HCT116 (cell line): ENCODE measurements around the gene RASL10B. TPM values are rescaled to one million over a fixed set of nuclear protein-coding genes. Genes with fewer than 3 reads are reported as not detected.
A peak's percentile ranks its signal among the peaks of the same experiment; 100 is the strongest.

Source experiments
- ATAC-seq: fragments of 200-7000 bp; cut with Tn5 transposase; 2 replicates; pipeline ENCODE4 v1.9.1; 2020; ENCODE audit warnings: mild to moderate bottlenecking, moderate library complexity
- BruUV-seq: library from RNA; stranded (reverse); fragments of 400-500 nt; replicated peaks from 2 replicates; lab custom pipeline; 2021; lab: Mats Ljungman, UMichigan
- CTCF ChIA-PET: fragments of 300-600 bp; sonication (Branson Sonifier 250); formaldehyde crosslinking; loops from one replicate; lab custom pipeline; 2021; ENCODE audit warnings: antibody characterized with exemption; lab: Charles Lee
- POLR2A ChIA-PET: fragments of 300-600, 350-600 bp; sonication (Branson Sonifier 250); formaldehyde crosslinking; loops from one replicate; lab custom pipeline; 2021; ENCODE audit warnings: antibody characterized with exemption; lab: Charles Lee
- RAD21 ChIA-PET, 2 experiments: fragments of 300-600 bp; sonication (Branson Sonifier 250); formaldehyde crosslinking; loops; one replicate each; lab custom pipeline; 2023; ENCODE audit warnings: low total read pairs in 2 of 2; ENCODE audit not compliant: uncharacterized antibody in 2 of 2, unreplicated experiment in 2 of 2, low non-redundant PET in 1 of 2; lab: Charles Lee
- DNase-seq: peaks from one replicate; pipeline ENCODE4 v3.0.0-alpha.2; 2010; ENCODE audit warnings: low read depth, low spot score
- H2AFZ ChIP-seq: fragments of 200-600 bp; shearing (Covaris generic), sonication (generic); 2 replicates; pipeline ENCODE4 v1.6.1; 2017; ENCODE audit warnings: low read depth, mixed run types, mixed read lengths, antibody characterized with exemption, low read length; ENCODE audit not compliant: poor library complexity, severe bottlenecking
- H3K27ac ChIP-seq: 2 replicates; pipeline ENCODE4 v1.5.1; 2012; ENCODE audit warnings: low read depth, low read length
- H3K27me3 ChIP-seq: fragments of 200-600 bp; sonication (generic); 2 replicates; pipeline ENCODE4 v1.6.1; 2016; ENCODE audit warnings: mixed run types, low read length, mixed read lengths; ENCODE audit not compliant: insufficient read depth
- H3K36me3 ChIP-seq, 2 experiments: fragments of 200-500 bp in 1 of 2; fragments of 200-600 bp in 1 of 2; sonication (Bioruptor generic) in 1 of 2; sonication (generic) in 1 of 2; 2 replicates each; pipeline versions ENCODE4 v1.5.1 to v1.6.1; 2014 to 2016; ENCODE audit warnings: low read length in 2 of 2, inconsistent platforms in 1 of 2, mixed read lengths in 1 of 2, mixed run types in 1 of 2; ENCODE audit not compliant: insufficient read depth in 2 of 2, control insufficient read depth in 1 of 2
- H3K4me1 ChIP-seq, 2 experiments: fragments of 200-600 bp in 1 of 2; sonication (generic) in 1 of 2; 2 replicates each; pipeline versions ENCODE4 v1.5.1 to v1.6.1; 2012 to 2017; ENCODE audit warnings: low read length in 2 of 2, inconsistent platforms in 1 of 2, mild to moderate bottlenecking in 1 of 2, mixed read lengths in 1 of 2, mixed run types in 1 of 2, moderate library complexity in 1 of 2; ENCODE audit not compliant: insufficient read depth in 2 of 2, control insufficient read depth in 1 of 2
- H3K4me2 ChIP-seq: fragments of 200-600 bp; sonication (generic); 2 replicates; pipeline ENCODE4 v1.6.1; 2017; ENCODE audit warnings: mixed run types, low read length, mixed read lengths
- H3K4me3 ChIP-seq, 2 experiments: fragments of 200-600 bp in 1 of 2; sonication (generic) in 1 of 2; replicated peaks in 1 of 2; 2 replicates each; pipeline ENCODE4 v1.5.1; 2011 to 2016; ENCODE audit warnings: low read length in 2 of 2, control low read depth in 1 of 2, low read depth in 1 of 2, mild to moderate bottlenecking in 1 of 2, mixed read lengths in 1 of 2, mixed run types in 1 of 2
- H3K79me2 ChIP-seq: fragments of 200-600 bp; sonication (generic); 2 replicates; pipeline ENCODE4 v1.6.1; 2017; ENCODE audit warnings: mild to moderate bottlenecking, mixed run types, low read length, moderate library complexity, mixed read lengths; ENCODE audit not compliant: insufficient read depth
- H3K9ac ChIP-seq: fragments of 200-600 bp; sonication (generic); 2 replicates; pipeline ENCODE4 v1.6.1; 2016; ENCODE audit warnings: low read length, mixed read lengths
- H3K9me2 ChIP-seq: fragments of 200-600 bp; sonication (generic), shearing (Covaris generic); 2 replicates; pipeline ENCODE4 v1.6.1; 2017; ENCODE audit warnings: mixed run types, mild to moderate bottlenecking, moderate library complexity; ENCODE audit not compliant: insufficient read depth
- H3K9me3 ChIP-seq, 2 experiments: fragments of 200-500 bp in 1 of 2; fragments of 200-600 bp in 1 of 2; sonication (Bioruptor generic) in 1 of 2; sonication (generic) in 1 of 2; 2 replicates each; pipeline ENCODE4 v1.6.1; 2014 to 2017; ENCODE audit warnings: low read length in 2 of 2, mixed read lengths in 2 of 2, inconsistent platforms in 1 of 2, low read depth in 1 of 2, mild to moderate bottlenecking in 1 of 2, mixed run types in 1 of 2, moderate library complexity in 1 of 2; ENCODE audit not compliant: control insufficient read depth in 1 of 2, insufficient read depth in 1 of 2
- H4K20me1 ChIP-seq: fragments of 200-600 bp; sonication (generic), shearing (Covaris generic); 2 replicates; pipeline ENCODE4 v1.6.1; 2017; ENCODE audit warnings: mixed run types, mild to moderate bottlenecking, moderate library complexity; ENCODE audit not compliant: insufficient read depth
- CEBPB ChIP-seq: IDR thresholded peaks from 2 replicates; pipeline ENCODE4 v1.6.1; 2012; ENCODE audit warnings: low read depth
- EGR1 ChIP-seq: IDR thresholded peaks from 2 replicates; pipeline ENCODE4 v1.6.1; 2012; ENCODE audit warnings: low read depth
- ELF1 ChIP-seq: IDR thresholded peaks from 2 replicates; pipeline ENCODE4 v1.6.1; 2012; ENCODE audit warnings: low read depth, borderline replicate concordance
- EZH2 ChIP-seq: fragments of 200-600 bp; sonication (generic); IDR thresholded peaks from 2 replicates; pipeline ENCODE4 v1.6.1; 2017; ENCODE audit warnings: antibody characterized with exemption, mixed run types
- EZH2phosphoT487 ChIP-seq: fragments of 200-600 bp; IDR thresholded peaks from 2 replicates; pipeline ENCODE4 v1.6.1; 2018; ENCODE audit warnings: antibody characterized with exemption, borderline replicate concordance
- FOSL1 ChIP-seq: IDR thresholded peaks from 2 replicates; pipeline ENCODE4 v1.6.1; 2012; ENCODE audit warnings: low read depth
- JUND ChIP-seq: IDR thresholded peaks from 2 replicates; pipeline ENCODE4 v1.6.1; 2012
- POLR2AphosphoS5 ChIP-seq: IDR thresholded peaks from 2 replicates; pipeline ENCODE4 v1.6.1; 2011; ENCODE audit warnings: mild to moderate bottlenecking, low read depth, low read length, moderate library complexity
- RAD21 ChIP-seq: IDR thresholded peaks from 2 replicates; pipeline ENCODE4 v1.6.1; 2012; ENCODE audit warnings: low read depth, mild to moderate bottlenecking
- SIN3A ChIP-seq: IDR thresholded peaks from 2 replicates; pipeline ENCODE4 v1.6.1; 2012; ENCODE audit warnings: low read depth
- SP1 ChIP-seq: IDR thresholded peaks from 2 replicates; pipeline ENCODE4 v1.6.1; 2012; ENCODE audit warnings: low read depth
- SRF ChIP-seq: IDR thresholded peaks from 2 replicates; pipeline ENCODE4 v1.6.1; 2012; ENCODE audit warnings: low read depth
- ZFX ChIP-seq: fragments of 450-650 bp; IDR thresholded peaks from 2 replicates; pipeline ENCODE4 v1.6.1; 2017
- intact Hi-C: fragments of 100-400 bp; cut with micrococcal nuclease; formaldehyde crosslinking; loops from 2 replicates; pipeline ENCODE4 v1.10.0; 2022
- total RNA-seq: library from RNA; stranded (reverse); gene quantifications from one replicate; pipeline ENCODE4 v1.2.1, GENCODE V29; 2021; ENCODE audit not compliant: unreplicated experiment
- TF ChIP-seq, protein P1 (sequence below): IDR thresholded peaks from 2 replicates; pipeline ENCODE4 v1.6.1; 2012; ENCODE audit warnings: low read depth
- TF ChIP-seq, protein P2 (sequence below), 3 experiments: fragments of 200-600 bp in 1 of 3; sonication (generic) in 1 of 3; IDR thresholded peaks in 2 of 3; conservative IDR thresholded peaks in 1 of 3; 2 replicates each; pipeline ENCODE4 v1.5.1; 2012 to 2017; ENCODE audit warnings: low read depth in 2 of 3, low read length in 2 of 3, antibody characterized with exemption in 1 of 3, borderline replicate concordance in 1 of 3, control low read depth in 1 of 3, mild to moderate bottlenecking in 1 of 3, mixed read lengths in 1 of 3, mixed run types in 1 of 3, moderate library complexity in 1 of 3; ENCODE audit not compliant: insufficient read depth in 1 of 3
- TF ChIP-seq, protein P3 (sequence below): IDR thresholded peaks from 2 replicates; pipeline ENCODE4 v1.6.1; 2011; ENCODE audit warnings: mild to moderate bottlenecking, low read length, moderate library complexity; ENCODE audit not compliant: insufficient replicate concordance; ENCODE audit errors: extremely low read depth
- TF ChIP-seq, protein P4 (sequence below): IDR thresholded peaks from 2 replicates; pipeline ENCODE4 v1.6.1; 2012
- TF ChIP-seq, protein P5 (sequence below): IDR thresholded peaks from 2 replicates; pipeline ENCODE4 v1.6.1; 2012

The RASL10B gene
- total RNA-seq, 1 experiment from 2014 or later, result 0.15 TPM

DNA sequence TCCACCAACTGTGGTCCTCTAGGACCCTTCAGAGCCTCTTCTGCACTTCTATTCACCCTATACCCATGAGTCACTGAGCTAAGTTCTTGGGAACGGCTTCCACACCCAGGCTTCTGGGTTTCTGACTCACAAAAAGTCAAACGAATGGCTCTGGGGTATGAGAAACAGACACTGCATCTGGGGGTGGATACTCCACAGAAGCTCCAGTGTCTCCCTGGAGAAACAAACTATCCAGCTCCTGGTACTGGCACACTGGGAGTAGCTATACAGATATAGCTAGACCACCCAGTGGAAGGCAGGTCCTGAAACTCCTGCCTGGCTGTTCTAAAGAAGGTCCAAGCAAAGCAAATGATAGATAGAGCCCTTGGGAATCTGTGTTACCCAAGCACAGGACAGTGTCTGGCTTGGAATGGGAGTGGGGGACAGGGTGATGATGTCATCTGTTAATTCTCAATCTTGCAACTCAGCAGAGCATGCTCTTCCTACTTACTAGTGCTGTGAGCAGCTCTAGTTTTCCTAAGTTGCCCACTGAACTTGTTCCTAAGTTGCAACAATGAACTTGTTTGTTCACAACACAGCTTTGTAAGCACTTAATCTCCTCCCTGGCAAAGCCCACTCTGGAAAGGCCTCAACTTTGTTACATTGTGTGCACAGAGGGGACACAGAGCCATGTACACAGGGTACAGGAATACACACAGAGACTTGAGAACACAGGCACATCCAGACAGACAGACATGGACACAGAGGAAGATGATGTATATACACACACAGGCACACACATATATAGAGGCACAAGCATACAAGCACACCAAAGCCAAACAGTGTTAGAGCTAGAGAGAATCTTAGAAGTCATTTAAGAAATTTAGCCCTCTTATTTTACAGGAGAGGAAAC, 57.3 kb downstream of the RASL10B start:
- no peaks in the 10 kb centered on the region for H3K9me2 ChIP-seq
- H3K9me3 ChIP-seq, result no peaks in the 10 kb centered on the region
- RAD21 ChIA-PET, result interaction anchor here in 1 of 2 experiments (0.6 to 0.7 kb wide), 2 partner anchors 18 to 22 kb away, joined by 3 to 5 read pairs; no protein-coding TSS in a partner anchor
- peak overlapping the region; percentile 65 for H2AFZ ChIP-seq
- ATAC-seq (peak; percentile 76), DNase-seq (no peak)
- no peaks in the 10 kb centered on the region for H4K20me1 ChIP-seq
- POLR2A ChIA-PET, result interaction anchor here (0.7 to 2.0 kb wide), 3 partner anchors 15 to 25 kb away, joined by 3 to 11 read pairs (median 3); partner anchors contain the start of gene TAF15
- BruUV-seq, result no TSS peak
- no peak overlapping the region for H3K27ac ChIP-seq
- peak overlapping the region in 1 of 2 experiments; percentile 22; a peak in 1 of 4 replicates for H3K4me3 ChIP-seq
- H3K79me2 ChIP-seq, result no peaks in the 10 kb centered on the region
- peak overlapping the region; percentile 30; the same call in 1 of the 2 replicates for H3K9ac ChIP-seq
- H3K27me3 ChIP-seq, result no peaks in the 10 kb centered on the region
- peak overlapping the region; percentile 71 for H3K4me2 ChIP-seq
- CTCF ChIA-PET, result interaction anchor here (0.8 to 2.3 kb wide), 5 partner anchors 15 to 25 kb away, joined by 3 to 8 read pairs (median 5); partner anchors contain the start of gene TAF15
- intact Hi-C loops, result no loop called here
- H3K36me3 ChIP-seq, result no peaks in the 10 kb centered on the region
- peaks cover 12 to 59% of the 10 kb centered on the region in 2 experiments for H3K4me1 ChIP-seq
- no peak for TF ChIP-seq EZH2
- TF ChIP-seq, protein P1, sequence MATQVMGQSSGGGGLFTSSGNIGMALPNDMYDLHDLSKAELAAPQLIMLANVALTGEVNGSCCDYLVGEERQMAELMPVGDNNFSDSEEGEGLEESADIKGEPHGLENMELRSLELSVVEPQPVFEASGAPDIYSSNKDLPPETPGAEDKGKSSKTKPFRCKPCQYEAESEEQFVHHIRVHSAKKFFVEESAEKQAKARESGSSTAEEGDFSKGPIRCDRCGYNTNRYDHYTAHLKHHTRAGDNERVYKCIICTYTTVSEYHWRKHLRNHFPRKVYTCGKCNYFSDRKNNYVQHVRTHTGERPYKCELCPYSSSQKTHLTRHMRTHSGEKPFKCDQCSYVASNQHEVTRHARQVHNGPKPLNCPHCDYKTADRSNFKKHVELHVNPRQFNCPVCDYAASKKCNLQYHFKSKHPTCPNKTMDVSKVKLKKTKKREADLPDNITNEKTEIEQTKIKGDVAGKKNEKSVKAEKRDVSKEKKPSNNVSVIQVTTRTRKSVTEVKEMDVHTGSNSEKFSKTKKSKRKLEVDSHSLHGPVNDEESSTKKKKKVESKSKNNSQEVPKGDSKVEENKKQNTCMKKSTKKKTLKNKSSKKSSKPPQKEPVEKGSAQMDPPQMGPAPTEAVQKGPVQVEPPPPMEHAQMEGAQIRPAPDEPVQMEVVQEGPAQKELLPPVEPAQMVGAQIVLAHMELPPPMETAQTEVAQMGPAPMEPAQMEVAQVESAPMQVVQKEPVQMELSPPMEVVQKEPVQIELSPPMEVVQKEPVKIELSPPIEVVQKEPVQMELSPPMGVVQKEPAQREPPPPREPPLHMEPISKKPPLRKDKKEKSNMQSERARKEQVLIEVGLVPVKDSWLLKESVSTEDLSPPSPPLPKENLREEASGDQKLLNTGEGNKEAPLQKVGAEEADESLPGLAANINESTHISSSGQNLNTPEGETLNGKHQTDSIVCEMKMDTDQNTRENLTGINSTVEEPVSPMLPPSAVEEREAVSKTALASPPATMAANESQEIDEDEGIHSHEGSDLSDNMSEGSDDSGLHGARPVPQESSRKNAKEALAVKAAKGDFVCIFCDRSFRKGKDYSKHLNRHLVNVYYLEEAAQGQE, result no peak
- TF ChIP-seq, protein P2, sequence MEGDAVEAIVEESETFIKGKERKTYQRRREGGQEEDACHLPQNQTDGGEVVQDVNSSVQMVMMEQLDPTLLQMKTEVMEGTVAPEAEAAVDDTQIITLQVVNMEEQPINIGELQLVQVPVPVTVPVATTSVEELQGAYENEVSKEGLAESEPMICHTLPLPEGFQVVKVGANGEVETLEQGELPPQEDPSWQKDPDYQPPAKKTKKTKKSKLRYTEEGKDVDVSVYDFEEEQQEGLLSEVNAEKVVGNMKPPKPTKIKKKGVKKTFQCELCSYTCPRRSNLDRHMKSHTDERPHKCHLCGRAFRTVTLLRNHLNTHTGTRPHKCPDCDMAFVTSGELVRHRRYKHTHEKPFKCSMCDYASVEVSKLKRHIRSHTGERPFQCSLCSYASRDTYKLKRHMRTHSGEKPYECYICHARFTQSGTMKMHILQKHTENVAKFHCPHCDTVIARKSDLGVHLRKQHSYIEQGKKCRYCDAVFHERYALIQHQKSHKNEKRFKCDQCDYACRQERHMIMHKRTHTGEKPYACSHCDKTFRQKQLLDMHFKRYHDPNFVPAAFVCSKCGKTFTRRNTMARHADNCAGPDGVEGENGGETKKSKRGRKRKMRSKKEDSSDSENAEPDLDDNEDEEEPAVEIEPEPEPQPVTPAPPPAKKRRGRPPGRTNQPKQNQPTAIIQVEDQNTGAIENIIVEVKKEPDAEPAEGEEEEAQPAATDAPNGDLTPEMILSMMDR (IDR thresholded peaks at IDR 0.05 in 2 of 3, conservative IDR thresholded peaks at IDR 0.05 in 1 of 3; ENCODE audit: borderline replicate concordance in 1 of 3, insufficient read depth in 1 of 3, low read depth in 2 of 3, low read length in 2 of 3), result no peak
- peak; percentile 52 for TF ChIP-seq JUND
- TF ChIP-seq, protein P3, sequence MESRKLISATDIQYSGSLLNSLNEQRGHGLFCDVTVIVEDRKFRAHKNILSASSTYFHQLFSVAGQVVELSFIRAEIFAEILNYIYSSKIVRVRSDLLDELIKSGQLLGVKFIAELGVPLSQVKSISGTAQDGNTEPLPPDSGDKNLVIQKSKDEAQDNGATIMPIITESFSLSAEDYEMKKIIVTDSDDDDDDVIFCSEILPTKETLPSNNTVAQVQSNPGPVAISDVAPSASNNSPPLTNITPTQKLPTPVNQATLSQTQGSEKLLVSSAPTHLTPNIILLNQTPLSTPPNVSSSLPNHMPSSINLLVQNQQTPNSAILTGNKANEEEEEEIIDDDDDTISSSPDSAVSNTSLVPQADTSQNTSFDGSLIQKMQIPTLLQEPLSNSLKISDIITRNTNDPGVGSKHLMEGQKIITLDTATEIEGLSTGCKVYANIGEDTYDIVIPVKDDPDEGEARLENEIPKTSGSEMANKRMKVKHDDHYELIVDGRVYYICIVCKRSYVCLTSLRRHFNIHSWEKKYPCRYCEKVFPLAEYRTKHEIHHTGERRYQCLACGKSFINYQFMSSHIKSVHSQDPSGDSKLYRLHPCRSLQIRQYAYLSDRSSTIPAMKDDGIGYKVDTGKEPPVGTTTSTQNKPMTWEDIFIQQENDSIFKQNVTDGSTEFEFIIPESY, result no peak
- peak; percentile 33 for TF ChIP-seq SP1
- TF ChIP-seq SIN3A, result no peak
- TF ChIP-seq POLR2AphosphoS5, result no peak
- no peak for TF ChIP-seq SRF
- peak; percentile 73 for TF ChIP-seq FOSL1
- TF ChIP-seq RAD21, result no peak
- TF ChIP-seq, protein P4, sequence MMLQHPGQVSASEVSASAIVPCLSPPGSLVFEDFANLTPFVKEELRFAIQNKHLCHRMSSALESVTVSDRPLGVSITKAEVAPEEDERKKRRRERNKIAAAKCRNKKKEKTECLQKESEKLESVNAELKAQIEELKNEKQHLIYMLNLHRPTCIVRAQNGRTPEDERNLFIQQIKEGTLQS, result no peak
- TF ChIP-seq, protein P5, sequence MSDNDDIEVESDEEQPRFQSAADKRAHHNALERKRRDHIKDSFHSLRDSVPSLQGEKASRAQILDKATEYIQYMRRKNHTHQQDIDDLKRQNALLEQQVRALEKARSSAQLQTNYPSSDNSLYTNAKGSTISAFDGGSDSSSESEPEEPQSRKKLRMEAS, result no peak
- TF ChIP-seq EZH2phosphoT487, result no peak
- TF ChIP-seq ZFX, result no peak
- 0 out of 2 replicates have a peak, but pooled peaks have one; percentile 47 for TF ChIP-seq EGR1
- 0 out of 2 replicates have a peak, but pooled peaks have one; percentile 7 for TF ChIP-seq CEBPB
- no peak for TF ChIP-seq ELF1
